Activated CD4-positive, alpha-beta T cell treated with anti-CD3 and anti-CD28 coated beads, Interleukin-10, Interleukin-2, amounts not matched to agents 100 ng/mL and 50 ng/mL, durations not matched to agents 16 hours and 8 hours (primary cell): ENCODE results near the gene SPC24.
"Not testable (repeated sequence)": the region's sequence is repeated elsewhere in the genome, so short reads cannot be mapped to it uniquely, and the experiment has no call there.

ENCODE experiments used
- DNase-seq: peaks from one replicate; pipeline ENCODE4 v3.0.0-alpha.2; 2020

Gene SPC24

DNA sequence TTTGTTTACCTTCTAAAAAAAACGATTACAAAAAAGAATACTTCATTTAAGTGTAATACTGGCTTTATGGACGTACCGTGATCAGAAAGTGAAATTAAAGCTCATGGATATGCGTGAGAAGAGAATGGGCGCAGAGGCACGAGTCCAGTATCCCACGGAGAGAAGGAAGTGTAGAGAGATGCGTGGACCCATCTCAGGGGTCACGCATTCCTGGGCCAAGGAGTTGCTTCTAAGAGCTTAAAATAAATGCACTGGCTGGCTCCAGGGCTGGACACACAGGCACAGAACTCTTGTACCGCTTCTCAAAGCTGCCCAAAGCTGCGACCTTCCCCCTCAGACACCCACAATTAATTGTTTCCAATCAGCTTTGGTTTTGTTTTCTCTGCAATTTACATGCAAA, 8.7 kb upstream of the SPC24 start:
- DNase-seq: no peak

DNA sequence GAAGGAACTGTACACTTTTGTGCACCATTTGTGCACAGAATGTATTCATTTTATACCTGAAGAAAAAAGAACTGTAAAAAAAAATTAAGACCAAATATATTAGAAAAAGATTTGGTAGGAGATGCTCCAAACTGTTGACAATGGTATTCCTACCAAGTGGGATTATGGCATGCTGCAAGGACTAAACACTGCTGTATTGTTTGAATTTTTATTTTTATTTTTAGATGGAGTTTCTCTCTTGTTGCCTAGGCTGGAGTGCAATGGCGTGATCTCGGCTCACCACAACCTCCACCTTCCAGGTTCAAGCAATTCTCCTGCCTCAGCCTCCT, 4.8 kb upstream of the SPC24 start:
- not testable (repeated sequence) for DNase-seq

- no peak for DNase-seq
These were observed 4.2 kb upstream of the SPC24 start for GRCh38 chr19:11159598-11160439.

- DNase-seq: no peak
These were observed 917 bp downstream of the SPC24 start for GRCh38 chr19:11154683-11155047.

DNA sequence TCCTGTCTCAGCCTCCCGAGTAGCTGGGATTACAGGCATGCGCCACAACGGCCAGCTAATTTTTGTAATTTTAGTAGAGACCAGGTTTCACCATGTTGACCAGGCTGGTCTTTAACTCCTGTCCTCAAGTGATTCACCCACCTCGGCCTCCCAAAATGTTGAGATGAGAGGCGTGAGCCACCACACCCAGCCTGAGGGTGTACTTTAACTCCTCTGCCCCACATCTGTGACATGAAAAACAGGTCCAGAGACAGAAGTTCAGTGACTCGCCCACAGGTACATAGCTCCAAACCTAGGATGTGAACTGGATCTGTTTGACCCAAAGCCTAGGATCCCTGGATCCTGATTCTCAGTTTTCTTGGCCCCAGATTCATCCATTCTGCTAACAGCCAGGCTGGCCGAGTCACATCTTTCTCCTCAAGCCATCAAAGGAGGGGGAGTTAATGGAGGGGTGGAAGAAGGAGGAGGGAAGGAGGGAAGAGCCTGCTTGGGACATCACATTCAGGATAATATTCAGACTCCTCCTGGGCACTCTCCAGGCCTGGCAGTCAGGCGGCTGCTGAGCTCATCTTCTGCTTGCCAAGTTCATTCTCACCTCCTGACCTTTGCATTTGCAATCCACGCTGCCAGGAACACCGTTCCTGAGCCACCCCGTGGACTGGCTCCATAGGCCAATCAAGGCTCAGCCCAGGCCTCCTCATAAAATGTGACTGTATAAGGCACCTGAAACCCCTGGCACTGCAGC, 3.1 kb downstream of the SPC24 start:
- no peak for DNase-seq

GRCh38 chr19:11151181-11151580, 4.4 kb downstream of the SPC24 start:
- DNase-seq: no peak

DNA sequence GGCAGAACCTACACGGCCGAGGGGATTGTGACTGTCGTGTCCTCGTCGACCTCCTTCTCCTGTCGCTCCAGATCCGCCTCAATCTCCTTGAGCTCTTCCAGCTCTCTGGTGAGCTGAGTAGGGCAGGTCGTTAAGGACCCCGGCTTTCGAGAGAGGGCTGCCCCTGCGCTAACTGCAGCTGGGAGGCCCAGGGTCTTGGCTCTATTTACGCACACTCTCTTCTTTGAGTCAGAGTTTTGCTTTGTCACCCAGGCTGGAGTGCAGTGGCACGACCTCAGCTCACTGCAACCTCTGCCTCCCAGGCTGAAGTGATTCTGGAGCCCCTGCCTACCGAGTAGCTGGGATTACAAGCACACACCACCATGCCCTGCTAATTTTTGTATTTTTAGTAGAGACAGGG, 7.6 kb downstream of the SPC24 start:
- no peak for DNase-seq

- DNase-seq: no peak
These were observed 10.1 kb downstream of the SPC24 start for GRCh38 chr19:11145536-11145924.

- no peak for DNase-seq
These were observed 12.9 kb downstream of the SPC24 start for GRCh38 chr19:11142528-11143171.

DNA sequence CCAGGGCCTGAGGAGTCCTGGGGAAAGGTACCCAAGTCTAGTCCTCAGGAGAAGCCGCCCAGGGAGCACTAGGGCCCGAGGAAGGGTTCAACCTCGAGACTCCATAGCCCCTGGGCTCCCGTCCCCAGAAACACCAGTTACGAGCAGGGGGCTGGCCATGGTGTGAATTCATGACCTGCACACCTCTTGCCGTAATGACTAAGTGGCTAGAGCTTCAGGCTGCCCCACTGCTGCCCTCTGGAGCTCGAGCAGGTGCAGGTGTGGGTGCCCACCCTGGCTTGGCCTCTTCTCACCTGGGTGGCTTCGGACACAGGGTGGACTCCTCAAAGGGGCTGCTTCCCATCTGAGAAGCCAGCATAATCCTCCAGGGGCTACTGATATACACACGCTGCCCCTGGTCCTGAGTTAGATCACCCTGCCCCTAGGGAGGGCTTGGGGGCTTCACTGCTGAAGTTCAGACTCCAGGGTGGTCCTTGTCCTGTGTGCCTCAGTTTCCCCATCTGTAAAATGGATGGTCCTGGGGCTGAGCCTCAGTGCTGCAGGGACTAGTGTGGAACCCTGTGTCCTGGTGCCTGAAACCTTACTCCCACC, 13.6 kb downstream of the SPC24 start:
- DNase-seq: no peak

DNA sequence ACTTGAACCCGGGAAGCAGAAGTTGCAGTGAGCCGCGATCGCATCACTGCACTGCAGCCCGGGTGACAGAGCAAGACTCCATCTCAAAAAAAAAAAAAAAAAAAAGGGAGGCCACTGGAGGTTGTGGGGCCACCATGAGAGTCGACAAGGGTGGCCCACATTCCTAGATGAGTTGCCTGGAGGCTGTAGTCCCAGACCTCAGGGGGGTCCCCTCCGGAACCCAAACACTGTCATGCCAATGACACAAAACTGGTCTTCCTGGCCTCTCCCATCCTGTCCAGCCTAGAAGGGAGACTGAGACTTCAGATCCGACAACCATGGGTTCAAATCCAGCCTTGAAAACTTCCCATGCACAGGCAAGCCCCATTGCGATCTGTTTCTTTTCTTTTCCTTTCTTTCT, 14.7 kb downstream of the SPC24 start:
- DNase-seq: no peak

GRCh38 chr19:11140023-11140538, 15.5 kb downstream of the SPC24 start:
- DNase-seq: not testable (repeated sequence)

GRCh38 chr19:11138601-11139300, 16.8 kb downstream of the SPC24 start:
- DNase-seq: no peak

DNA sequence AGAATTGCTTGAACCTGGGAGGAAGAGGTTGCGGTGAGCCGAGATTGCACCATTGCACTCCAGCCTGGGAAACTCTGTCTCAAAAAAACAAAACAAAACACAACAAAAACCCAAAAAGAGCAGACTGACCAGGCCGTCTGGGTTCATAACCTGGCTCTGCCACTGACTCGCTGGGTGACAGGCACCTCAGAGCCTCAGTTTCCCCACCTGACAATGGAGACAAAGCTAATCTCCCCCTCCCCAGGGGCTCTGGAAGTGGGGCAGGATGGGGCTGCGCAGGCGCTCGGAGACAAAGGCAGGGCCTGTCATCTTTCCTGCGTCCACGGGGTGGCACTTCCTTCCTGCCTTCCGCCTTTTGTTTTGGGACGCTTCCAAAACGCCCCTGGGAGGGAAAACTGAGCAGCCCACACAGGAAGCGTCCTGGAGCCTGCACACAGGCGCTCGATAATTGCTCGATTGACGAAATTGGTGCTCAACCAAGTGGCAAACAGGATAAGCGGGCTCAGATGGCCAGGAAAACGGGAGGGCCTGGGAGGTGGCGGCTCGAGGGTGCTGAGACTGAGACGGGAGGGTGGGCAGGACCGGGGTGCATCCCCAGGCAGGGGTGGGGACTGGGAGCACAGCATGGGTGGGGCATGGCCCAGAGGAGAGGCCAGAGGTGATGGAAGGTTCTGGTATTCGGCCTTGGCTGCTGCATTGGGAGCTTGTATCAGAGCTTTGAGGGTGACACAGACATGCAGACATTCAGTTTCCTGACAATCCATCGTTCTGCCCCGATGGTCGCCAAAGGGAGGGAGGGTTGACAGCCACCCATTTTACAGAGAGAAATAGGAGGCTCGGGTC, 17.8 kb downstream of the SPC24 start:
- DNase-seq: peak; percentile 49

DNA sequence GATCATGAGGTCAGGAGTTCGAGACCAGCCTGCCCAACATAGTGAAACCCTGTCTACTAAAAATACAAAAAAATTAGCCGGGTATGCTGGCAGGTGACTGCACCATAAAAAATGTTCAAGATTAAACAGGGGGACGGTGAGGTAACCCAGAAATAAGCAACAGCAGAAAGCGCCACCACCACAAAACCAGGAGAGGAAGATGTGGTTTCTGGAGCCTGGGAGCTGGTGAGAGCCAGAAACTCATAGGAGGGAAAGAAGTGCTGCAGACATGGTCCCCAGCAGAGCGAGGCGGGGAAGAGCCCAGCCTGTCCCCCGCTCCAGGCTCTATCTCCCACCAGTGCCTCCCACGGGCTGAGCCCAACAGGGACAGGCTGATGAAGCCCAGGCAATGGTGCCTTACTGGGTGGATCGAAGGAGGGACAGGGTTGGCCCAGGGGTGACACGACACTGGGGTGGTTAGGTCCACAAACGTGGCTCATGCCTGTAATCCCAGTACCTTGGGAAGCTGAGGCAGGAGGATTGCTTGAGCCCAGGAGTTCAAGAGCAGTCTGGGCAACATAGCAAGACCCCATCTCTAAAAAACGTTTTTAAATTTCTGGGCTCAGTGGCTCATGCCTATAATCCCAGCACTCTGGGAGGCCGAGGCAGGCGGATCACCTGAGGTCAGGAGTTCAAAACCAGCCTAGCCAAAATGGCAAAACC, 19.0 kb downstream of the SPC24 start:
- no peak for DNase-seq

- no peak for DNase-seq
These were observed 24.1 kb downstream of the SPC24 start for GRCh38 chr19:11131471-11131870.

DNA sequence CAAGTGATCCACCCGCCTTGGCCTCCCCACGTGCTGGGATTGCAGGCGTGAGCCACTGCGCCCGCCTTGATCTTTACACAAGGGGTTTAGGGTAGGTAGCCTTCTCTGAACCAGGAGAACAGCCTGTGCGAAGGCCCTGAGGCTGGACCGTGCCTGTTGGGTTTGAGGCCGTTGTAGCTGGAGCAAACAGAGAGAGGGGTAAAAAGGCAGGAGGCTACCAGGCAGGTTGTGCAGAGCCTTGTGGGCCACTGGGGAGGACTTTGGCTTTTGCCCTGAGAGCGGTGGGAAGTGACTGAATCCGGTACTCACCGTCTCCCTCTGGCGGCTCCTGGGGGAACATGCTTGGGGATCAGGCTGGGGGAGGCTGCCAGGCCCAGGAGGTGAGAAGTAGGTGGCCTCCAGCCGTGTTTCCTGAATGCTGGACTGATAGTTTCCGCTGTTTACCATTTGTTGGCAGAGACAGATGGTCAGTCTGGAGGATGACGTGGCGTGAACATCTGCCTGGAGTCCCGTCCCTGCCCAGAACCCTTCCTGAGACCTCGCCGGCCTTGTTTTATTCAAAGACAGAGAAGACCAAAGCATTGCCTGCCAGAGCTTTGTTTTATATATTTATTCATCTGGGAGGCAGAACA, 24.6 kb downstream of the SPC24 start:
- peak; percentile 72 for DNase-seq

GRCh38 chr19:11127905-11128304, 27.7 kb downstream of the SPC24 start:
- no peak for DNase-seq

DNA sequence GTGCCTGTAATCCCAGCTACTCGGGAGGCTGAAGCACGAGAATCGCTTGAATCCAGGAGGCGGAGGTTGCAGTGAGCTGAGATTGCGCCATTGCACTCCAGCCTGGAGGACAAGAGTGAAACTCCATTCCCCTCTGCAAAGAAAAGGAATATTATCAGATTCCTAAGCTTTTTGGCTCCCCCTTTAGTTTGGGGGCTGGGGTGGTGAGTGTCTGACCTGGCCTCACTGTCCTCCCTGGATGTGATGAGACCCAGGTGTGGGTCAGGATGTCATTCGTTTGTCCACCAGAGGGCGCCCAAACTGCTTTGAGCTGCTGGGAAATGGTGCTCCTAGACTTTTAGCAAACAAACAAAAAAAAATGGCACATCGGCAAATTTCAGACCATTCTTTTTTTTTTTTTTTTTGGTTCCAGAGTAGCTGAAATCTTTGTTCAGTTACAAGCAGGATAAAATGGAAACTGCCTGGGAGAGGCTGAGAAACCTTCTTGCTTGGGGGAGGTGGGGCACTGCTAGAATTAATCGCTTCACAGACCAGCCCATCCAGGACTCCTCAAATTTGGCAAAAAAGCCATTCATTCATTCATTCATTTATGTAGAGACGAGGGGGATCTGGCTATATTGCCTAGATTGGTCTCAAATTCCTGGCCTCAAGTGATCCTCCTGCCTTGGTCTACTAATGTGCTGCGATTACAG, 29.4 kb downstream of the SPC24 start:
- peak; percentile 76 for DNase-seq

DNA sequence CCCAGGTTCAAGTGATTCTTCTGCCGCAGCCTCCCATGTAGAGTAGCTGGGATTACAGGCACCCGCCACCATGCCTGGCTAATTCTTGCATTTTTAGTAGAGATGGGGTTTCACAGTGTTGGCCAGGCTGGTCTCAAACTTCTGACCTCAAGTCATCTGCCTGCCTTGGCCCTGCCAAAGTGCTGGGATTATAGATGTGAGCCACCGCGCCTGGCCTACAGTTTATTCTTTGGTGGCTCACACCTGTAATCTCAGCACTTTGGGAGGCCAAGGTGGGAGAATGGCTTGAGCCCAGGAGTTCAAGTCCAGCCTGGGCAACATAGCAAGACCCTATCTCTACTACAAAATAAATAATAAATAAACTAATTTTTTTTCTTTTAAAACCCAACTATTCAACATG, 31.4 kb downstream of the SPC24 start:
- DNase-seq: not testable (repeated sequence)
